ENCODE measurements around the gene UQCRHL.

GRCh38 chr1:15830258-15830657 is 22.8 kb upstream of the UQCRHL start:
- TF ChIP-seq CTCF (IDR thresholded peaks at IDR 0.05 in 4 of 5, conservative IDR thresholded peaks at IDR 0.05 in 1 of 5) (no peak), POLR2A (IDR thresholded peaks at IDR 0.05) (no peak)
